ENCODE results near the gene UBR1. TPM values are rescaled to one million over a fixed set of nuclear protein-coding genes. Genes with fewer than 3 reads are reported as not detected.
"Not testable (repeated sequence)": the region's sequence is repeated elsewhere in the genome, so short reads cannot be mapped to it uniquely, and the experiment has no call there.

UBR1 gene
- total RNA-seq, 1 donor, result 35.5 TPM

DNA sequence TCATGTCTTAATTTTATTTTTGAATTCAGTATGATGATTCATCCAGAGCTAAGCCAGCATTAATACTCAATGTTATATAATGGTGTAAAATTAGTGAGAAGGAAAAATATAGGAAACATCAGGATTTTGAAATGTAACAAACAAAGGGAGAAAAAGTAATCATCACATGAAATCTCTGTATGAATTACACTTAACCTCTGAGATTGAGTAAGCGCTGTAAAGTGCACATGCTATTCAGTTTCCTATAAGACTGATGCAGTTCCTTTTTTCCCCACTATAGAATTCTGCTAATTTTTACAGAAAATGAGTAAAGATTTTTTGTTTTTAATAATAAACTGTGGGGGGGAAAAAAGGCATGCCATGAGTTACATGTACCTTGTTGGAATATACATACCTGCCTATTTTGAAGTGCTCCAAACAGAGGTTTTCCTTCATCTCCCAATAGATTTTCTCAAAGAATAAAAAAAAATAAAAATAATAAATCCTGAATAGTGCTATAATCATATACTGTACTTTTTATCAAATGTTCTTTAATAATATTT lies 121.3 kb downstream of the UBR1 start:
- Histone ChIP-seq H4K20me1 (ENCODE audit: insufficient read depth, low read length) (no peaks in the 10 kb centered on the region), H3K27ac (ENCODE audit: low read depth, low read length) (no peak overlapping the region), H3K4me2 (ENCODE audit: insufficient read depth, low read length) (no peak overlapping the region), H3K4me3 (ENCODE audit: insufficient read depth, low read length) (no peak overlapping the region), H3K4me1 (ENCODE audit: insufficient read depth, low read length) (no peaks in the 10 kb centered on the region), H3K79me2 (ENCODE audit: insufficient read depth, low read length) (no peaks in the 10 kb centered on the region), H2AFZ (ENCODE audit: low read length) (no peak overlapping the region), H3K27me3 (ENCODE audit: insufficient read depth, low read length) (no peaks in the 10 kb centered on the region), H3K9me3 (ENCODE audit: low read depth, low read length) (no peaks in the 10 kb centered on the region), H3K36me3 (ENCODE audit: insufficient read depth, low read length) (peaks cover 29% of the 10 kb centered on the region)
- no peak for DNase-seq (ENCODE audit: insufficient read length, low spot score, missing footprints)
- TF ChIP-seq, protein P1, sequence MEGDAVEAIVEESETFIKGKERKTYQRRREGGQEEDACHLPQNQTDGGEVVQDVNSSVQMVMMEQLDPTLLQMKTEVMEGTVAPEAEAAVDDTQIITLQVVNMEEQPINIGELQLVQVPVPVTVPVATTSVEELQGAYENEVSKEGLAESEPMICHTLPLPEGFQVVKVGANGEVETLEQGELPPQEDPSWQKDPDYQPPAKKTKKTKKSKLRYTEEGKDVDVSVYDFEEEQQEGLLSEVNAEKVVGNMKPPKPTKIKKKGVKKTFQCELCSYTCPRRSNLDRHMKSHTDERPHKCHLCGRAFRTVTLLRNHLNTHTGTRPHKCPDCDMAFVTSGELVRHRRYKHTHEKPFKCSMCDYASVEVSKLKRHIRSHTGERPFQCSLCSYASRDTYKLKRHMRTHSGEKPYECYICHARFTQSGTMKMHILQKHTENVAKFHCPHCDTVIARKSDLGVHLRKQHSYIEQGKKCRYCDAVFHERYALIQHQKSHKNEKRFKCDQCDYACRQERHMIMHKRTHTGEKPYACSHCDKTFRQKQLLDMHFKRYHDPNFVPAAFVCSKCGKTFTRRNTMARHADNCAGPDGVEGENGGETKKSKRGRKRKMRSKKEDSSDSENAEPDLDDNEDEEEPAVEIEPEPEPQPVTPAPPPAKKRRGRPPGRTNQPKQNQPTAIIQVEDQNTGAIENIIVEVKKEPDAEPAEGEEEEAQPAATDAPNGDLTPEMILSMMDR (IDR thresholded peaks at IDR 0.05; ENCODE audit: extremely low read depth, low read depth, low read length), result peak; percentile 22

GRCh38 chr15:42979113-42979512 lies 126.7 kb downstream of the UBR1 start:
- H3K27me3 ChIP-seq (ENCODE audit: insufficient read depth, low read length); H4K20me1 ChIP-seq (ENCODE audit: insufficient read depth, low read length); H3K27ac ChIP-seq (ENCODE audit: low read depth, low read length); DNase-seq (ENCODE audit: insufficient read length, low spot score, missing footprints); H3K9me3 ChIP-seq (ENCODE audit: low read depth, low read length); H3K4me1 ChIP-seq (ENCODE audit: insufficient read depth, low read length); H3K4me3 ChIP-seq (ENCODE audit: insufficient read depth, low read length); H2AFZ ChIP-seq (ENCODE audit: low read length); H3K4me2 ChIP-seq (ENCODE audit: insufficient read depth, low read length); H3K79me2 ChIP-seq (ENCODE audit: insufficient read depth, low read length): not testable (repeated sequence)
- peaks cover 24% of the 10 kb centered on the region for H3K36me3 ChIP-seq (ENCODE audit: insufficient read depth, low read length)

GRCh38 chr15:42974202-42974862 lies 131.5 kb downstream of the UBR1 start:
- no peak overlapping the region for H2AFZ ChIP-seq (ENCODE audit: low read length)
- no peak overlapping the region for H3K4me2 ChIP-seq (ENCODE audit: insufficient read depth, low read length)
- H3K4me1 ChIP-seq (ENCODE audit: insufficient read depth, low read length), result no peaks in the 10 kb centered on the region
- no peaks in the 10 kb centered on the region for H3K79me2 ChIP-seq (ENCODE audit: insufficient read depth, low read length)
- no peak overlapping the region for H3K4me3 ChIP-seq (ENCODE audit: insufficient read depth, low read length)
- TF ChIP-seq, protein P1 (IDR thresholded peaks at IDR 0.05; ENCODE audit: extremely low read depth, low read depth, low read length), result no peak
- peaks cover 35% of the 10 kb centered on the region for H3K36me3 ChIP-seq (ENCODE audit: insufficient read depth, low read length)
- no peak for DNase-seq (ENCODE audit: insufficient read length, low spot score, missing footprints)
- no peak overlapping the region for H3K27ac ChIP-seq (ENCODE audit: low read depth, low read length)
- no peaks in the 10 kb centered on the region for H3K27me3 ChIP-seq (ENCODE audit: insufficient read depth, low read length)
- H3K9me3 ChIP-seq (ENCODE audit: low read depth, low read length), result peaks cover 2% of the 10 kb centered on the region
- no peaks in the 10 kb centered on the region for H4K20me1 ChIP-seq (ENCODE audit: insufficient read depth, low read length)

- H3K4me3 ChIP-seq (ENCODE audit: insufficient read depth, low read length), result no peak overlapping the region
- no peak overlapping the region for H3K27ac ChIP-seq (ENCODE audit: low read depth, low read length)
- no peaks in the 10 kb centered on the region for H3K4me1 ChIP-seq (ENCODE audit: insufficient read depth, low read length)
- H3K79me2 ChIP-seq (ENCODE audit: insufficient read depth, low read length), result no peaks in the 10 kb centered on the region
- H3K36me3 ChIP-seq (ENCODE audit: insufficient read depth, low read length), result peaks cover 41% of the 10 kb centered on the region
- H3K27me3 ChIP-seq (ENCODE audit: insufficient read depth, low read length), result no peaks in the 10 kb centered on the region
- H3K9me3 ChIP-seq (ENCODE audit: low read depth, low read length), result peaks cover 2% of the 10 kb centered on the region
- TF ChIP-seq, protein P1 (IDR thresholded peaks at IDR 0.05; ENCODE audit: extremely low read depth, low read depth, low read length), result no peak
- H2AFZ ChIP-seq (ENCODE audit: low read length), result no peak overlapping the region
- no peak for DNase-seq (ENCODE audit: insufficient read length, low spot score, missing footprints)
- H4K20me1 ChIP-seq (ENCODE audit: insufficient read depth, low read length), result no peaks in the 10 kb centered on the region
- no peak overlapping the region for H3K4me2 ChIP-seq (ENCODE audit: insufficient read depth, low read length)
These were observed 132.7 kb downstream of the UBR1 start for GRCh38 chr15:42973114-42973513.

Data from osteoblast (primary cell).